AG10803 (cell line): Measurements from ENCODE around the gene CLMN.

Experiments used
- DNase-seq: peaks from one replicate; pipeline ENCODE4 v3.0.0; 2010; ENCODE audit warnings: low read depth
- H3K4me3 ChIP-seq: 2 replicates; pipeline ENCODE4 v1.5.1; 2011; ENCODE audit warnings: mild to moderate bottlenecking, low read length, control low read depth
- TF ChIP-seq, protein P1 (sequence below): conservative IDR thresholded peaks from 2 replicates; pipeline ENCODE4 v1.5.1; 2011; ENCODE audit warnings: mild to moderate bottlenecking, low read length, control low read depth, inconsistent platforms

The CLMN gene

DNA sequence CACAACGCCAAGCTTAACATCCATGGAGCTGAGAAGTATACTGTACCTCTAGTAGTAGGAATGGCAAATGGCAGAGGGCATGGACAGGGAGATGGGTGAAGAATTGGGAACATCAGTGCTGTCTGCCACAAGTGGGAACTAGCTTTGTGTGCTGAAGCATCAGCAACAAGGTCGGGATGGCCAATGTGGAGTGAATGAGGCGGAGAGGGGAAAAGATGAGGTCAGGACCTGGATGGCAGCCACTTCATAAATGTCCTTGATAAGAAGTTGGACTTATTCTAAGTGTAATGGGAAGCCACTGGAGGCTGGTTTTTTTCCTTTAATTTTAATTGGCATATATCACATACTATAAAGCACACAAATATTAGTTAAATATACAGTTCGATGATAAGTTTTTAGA is 21.9 kb upstream of the CLMN start:
- H3K4me3 ChIP-seq, result no peak overlapping the region
- no peak for DNase-seq
- TF ChIP-seq, protein P1, sequence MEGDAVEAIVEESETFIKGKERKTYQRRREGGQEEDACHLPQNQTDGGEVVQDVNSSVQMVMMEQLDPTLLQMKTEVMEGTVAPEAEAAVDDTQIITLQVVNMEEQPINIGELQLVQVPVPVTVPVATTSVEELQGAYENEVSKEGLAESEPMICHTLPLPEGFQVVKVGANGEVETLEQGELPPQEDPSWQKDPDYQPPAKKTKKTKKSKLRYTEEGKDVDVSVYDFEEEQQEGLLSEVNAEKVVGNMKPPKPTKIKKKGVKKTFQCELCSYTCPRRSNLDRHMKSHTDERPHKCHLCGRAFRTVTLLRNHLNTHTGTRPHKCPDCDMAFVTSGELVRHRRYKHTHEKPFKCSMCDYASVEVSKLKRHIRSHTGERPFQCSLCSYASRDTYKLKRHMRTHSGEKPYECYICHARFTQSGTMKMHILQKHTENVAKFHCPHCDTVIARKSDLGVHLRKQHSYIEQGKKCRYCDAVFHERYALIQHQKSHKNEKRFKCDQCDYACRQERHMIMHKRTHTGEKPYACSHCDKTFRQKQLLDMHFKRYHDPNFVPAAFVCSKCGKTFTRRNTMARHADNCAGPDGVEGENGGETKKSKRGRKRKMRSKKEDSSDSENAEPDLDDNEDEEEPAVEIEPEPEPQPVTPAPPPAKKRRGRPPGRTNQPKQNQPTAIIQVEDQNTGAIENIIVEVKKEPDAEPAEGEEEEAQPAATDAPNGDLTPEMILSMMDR, result no peak

GRCh38 chr14:95341115-95341514 is 21.4 kb upstream of the CLMN start:
- TF ChIP-seq, protein P1, result no peak
- no peak for DNase-seq
- H3K4me3 ChIP-seq, result no peak overlapping the region

DNA sequence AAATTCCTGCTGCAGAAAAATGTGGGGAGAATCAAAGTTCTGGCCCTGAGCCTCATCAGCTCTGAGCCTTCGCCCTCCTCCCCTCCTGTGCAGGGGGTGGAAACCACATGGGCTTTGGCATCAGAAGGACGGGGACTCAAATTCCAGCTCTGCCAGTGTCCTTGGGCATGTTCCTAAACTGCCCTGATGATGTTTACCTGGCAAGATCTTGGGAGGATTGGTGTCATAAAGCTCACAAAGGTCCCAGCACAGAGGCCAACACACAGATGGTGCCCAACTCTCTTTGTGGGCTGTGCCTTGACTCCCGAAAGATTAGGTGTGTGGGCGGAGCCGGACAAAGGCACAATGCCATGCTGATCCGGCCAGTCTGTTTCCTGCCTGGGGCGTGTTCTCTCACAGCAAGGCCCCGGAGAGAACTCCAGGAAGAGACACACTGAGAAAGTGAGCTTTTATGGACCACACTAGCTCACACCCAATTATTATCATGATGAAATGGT is 20.5 kb upstream of the CLMN start:
- DNase-seq, result no peak
- TF ChIP-seq, protein P1, result no peak
- H3K4me3 ChIP-seq, result no peak overlapping the region

DNA sequence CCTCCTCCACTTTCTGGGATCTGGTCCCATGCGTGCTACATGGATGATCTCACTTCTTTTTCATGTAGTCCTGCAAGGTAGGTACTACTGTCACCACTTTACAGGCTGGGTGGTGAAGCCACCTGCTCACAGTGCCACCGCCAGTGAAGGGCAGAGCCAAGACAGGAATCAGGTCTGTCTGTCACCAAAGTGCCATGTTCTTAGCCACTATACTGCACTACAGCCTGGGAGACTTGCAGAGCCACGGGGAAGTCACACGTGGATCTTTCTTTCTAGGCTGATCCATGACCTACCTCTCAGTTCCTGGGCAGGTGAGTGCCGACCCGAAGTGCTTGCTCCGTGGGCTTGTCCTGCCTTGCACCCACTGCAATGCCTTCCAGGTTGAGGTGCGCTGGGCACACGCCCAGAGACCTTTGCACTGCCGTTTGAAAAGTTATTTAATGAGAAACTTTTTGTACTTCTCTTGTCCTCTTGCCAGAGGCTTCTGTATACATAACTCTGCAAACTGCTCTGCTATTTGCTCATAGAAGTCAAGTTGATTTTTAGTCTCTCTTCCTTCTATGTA is 19.7 kb upstream of the CLMN start:
- TF ChIP-seq, protein P1, result no peak
- H3K4me3 ChIP-seq, result no peak overlapping the region
- no peak for DNase-seq

DNA sequence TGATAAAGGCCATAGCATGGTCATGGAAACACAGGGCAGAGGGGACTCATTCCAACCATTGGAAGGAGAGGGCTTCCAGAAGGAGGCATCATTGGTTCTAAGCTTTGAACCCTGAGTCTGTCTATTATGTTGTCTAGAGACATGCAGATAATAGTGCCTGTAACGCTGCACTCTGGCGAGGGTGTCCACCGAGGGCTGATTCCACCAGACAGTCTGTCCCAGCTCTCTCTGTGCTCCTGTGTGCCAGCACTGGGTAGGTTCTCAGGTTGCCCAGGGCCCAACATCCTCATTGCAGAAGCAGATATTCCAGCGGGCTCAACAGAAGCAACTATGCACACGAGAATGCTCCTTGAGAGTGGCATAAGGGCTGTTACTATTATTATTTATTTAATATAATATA is 18.7 kb upstream of the CLMN start:
- no peak for DNase-seq
- H3K4me3 ChIP-seq, result no peak overlapping the region
- TF ChIP-seq, protein P1, result no peak

DNA sequence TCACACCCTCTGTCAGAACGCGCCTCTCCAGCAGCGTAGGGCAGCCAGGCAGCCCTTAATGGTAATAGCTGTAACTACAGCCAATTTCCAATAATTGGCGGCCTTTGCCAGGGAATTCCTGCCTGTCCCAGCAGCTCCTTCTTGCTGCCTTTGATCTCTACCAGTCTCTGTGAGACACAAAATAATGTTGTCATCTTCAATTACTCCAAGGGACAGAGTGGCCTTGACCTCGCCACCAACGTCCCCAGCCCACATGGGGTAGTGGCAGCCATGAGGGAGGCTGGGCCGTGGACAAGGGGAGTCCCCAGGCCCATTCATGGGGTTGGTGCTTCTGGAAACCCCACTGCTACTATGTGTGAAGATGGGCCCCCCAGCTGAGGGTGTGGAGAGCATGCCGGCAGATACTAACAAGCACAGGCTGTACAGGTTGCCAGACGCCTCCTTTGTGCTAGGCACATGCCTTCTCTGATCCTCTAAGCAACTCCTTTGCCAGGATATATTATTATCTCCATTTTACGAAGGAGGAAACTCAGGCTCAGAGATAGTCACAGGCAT is 17.4 kb upstream of the CLMN start:
- TF ChIP-seq, protein P1, result no peak
- no peak for DNase-seq
- no peak overlapping the region for H3K4me3 ChIP-seq

DNA sequence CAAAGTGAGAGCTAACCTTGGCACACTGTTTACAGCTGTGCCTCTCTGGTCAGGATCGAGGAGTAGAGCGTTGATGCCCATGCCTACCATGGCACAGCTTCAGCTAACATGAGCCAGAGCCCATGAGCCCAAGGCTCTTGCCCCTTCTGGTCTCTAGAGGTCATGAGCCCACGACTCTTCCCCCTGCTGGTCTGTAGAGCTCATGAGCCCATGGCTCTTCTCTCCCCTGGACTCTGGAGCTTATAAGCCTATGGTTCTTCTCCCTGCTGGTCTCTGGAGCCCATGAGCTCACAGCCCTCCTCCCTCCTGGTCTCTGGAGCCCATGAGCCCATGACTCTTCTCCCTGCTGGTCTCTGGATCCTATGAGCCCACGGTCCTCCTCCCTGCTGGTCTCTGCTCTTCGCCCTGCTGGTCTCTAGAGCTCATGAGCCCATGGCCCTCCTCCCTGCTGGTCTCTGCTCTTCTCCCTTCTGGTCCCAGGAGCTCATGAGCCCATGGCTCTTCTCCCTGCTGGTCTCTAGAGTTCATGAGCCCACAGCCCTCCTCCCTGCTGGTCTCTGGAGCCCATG is 16.6 kb upstream of the CLMN start:
- no peak for DNase-seq
- TF ChIP-seq, protein P1, result no peak
- H3K4me3 ChIP-seq, result no peak overlapping the region
